Measurements from ENCODE around the gene NOS1. TPM values are rescaled to one million over a fixed set of nuclear protein-coding genes. Genes with fewer than 3 reads are reported as not detected.
"Not testable (repeated sequence)": the region's sequence is repeated elsewhere in the genome, so short reads cannot be mapped to it uniquely, and the experiment has no call there.

NOS1 gene
- total RNA-seq, 1 experiment from 2014 or later, result 0.14 TPM

DNA sequence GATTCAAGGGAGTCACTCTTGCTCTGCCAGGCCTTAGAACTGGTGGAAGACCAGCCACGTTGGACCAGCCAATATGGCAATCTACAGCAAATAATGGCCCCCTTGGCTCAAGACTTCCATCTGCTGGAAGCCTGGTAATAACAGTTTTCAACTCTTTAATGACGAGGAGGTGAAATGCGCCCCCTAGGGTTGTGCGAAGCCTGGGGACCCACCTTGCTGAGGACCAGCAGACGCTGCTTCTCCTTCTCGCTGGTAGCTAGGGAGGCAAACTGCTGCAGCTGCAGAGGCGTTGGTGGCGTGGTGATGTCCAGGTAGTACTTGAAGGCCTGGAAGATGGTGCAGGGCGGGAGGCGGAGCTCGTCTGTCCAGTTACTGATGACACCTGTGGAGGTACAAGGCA lies 129.7 kb downstream of the NOS1 start:
- DNase-seq (ENCODE audit: low read depth), result no peak
- in situ Hi-C loops (cut with HindIII; ENCODE audit: low pct_unique_long_range_greater_than_20kb, low sequenced_read_pairs), result no loop called here

GRCh38 chr12:117228239-117228638 lies 133.2 kb downstream of the NOS1 start:
- in situ Hi-C loops (cut with HindIII; ENCODE audit: low pct_unique_long_range_greater_than_20kb, low sequenced_read_pairs), result no loop called here
- peak; percentile 40 for DNase-seq (ENCODE audit: low read depth)

DNA sequence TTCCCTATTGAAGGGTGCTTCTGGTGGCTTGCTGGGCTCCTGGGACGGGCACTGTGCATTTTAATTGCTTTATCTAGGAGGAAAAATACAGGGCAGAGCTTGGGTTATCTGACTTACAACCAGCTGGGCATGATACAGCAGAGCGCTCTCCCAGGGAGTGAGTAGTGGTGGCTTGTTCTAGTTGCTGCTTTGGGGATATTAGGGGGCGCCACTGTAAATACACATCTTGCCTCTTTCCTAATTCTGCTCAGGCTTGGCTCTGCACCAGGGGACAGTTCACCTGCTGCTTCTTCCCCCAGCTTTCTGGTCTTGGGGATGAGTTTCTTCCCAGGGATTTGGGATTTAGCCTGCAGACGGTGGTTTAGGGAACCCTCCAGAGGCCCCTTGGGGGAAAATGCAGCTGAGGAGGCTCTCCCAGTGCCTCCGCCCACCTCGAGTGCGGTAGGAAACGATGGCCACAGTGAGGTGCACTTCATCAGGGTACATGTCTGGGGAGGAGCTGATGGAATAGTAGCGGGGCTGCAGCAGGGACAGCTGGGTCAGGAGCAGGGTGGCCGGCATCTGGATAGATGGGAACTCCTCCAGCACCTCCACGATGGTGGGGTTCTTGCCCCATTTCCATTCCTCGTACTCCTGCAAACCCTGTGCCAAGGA lies 134.3 kb downstream of the NOS1 start:
- in situ Hi-C loops (cut with HindIII; ENCODE audit: low pct_unique_long_range_greater_than_20kb, low sequenced_read_pairs), result no loop called here
- DNase-seq (ENCODE audit: low read depth), result no peak

- DNase-seq (ENCODE audit: low read depth), result no peak
- in situ Hi-C loops (cut with HindIII; ENCODE audit: low pct_unique_long_range_greater_than_20kb, low sequenced_read_pairs), result no loop called here
These were observed 134.9 kb downstream of the NOS1 start for GRCh38 chr12:117226505-117226904.

DNA sequence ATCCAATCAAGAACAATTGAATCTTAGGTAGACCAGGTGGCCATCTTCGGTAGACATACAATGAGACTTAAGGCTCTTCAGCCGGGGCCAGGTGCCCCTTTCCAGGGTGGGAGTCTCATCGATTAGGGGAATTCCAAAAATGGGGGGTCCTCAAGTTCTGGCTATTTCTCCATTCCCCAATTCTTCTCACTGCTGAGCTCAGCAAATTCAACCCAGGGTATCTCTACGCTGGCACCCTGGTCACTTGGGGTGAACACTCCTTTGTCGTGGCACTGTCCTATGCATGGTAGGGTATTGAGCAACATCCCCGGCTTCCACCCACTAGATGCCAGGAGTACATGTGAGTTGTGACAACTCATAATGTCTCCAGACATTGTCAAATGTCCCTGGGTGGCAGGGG lies 136.2 kb downstream of the NOS1 start:
- no peak for DNase-seq (ENCODE audit: low read depth)
- in situ Hi-C loops (cut with HindIII; ENCODE audit: low pct_unique_long_range_greater_than_20kb, low sequenced_read_pairs), result no loop called here

DNA sequence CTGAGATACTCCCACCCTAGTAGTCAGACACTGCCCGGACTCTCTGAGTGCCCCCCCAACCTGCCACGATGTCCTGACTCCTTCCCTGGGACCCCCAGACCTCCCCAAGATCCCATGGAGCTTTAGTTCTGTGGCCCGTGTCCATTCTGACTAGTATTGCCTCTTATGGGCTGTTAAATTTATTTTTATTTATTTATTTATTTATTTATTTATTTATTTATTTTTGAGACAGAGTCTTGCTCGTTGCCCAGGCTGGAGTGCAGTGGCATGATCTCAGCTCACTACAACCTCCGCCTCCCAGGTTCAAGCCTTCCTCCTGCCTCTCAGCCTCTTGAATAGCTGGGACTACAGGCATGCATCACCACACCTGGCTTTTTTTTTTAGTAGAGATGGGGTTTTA lies 140.5 kb downstream of the NOS1 start:
- in situ Hi-C loops (cut with HindIII; ENCODE audit: low pct_unique_long_range_greater_than_20kb, low sequenced_read_pairs); DNase-seq (ENCODE audit: low read depth): not testable (repeated sequence)

- in situ Hi-C loops (cut with HindIII; ENCODE audit: low pct_unique_long_range_greater_than_20kb, low sequenced_read_pairs), result no loop called here
- no peak for DNase-seq (ENCODE audit: low read depth)
These were observed 143.3 kb downstream of the NOS1 start for GRCh38 chr12:117218149-117218548.

DNA sequence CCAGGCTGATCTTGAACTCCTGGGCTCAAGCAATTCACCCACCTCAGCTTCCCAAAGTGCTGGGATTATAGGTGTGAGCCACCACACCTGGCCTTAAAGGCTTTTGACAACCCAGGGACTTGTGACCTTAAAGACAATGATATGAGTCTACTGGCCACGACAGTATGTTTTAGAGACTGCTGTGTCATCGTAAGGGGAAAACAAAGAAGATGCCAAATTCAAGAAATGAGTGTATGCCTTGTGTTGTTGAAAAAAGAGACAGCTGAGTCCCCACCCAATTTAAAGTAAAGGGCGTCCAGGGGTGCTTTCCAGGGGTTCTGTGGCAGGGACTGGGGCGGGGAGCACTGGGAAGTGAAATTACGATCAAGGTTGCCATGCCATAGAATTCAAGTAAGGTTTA lies 144.7 kb downstream of the NOS1 start:
- in situ Hi-C loops (cut with HindIII; ENCODE audit: low pct_unique_long_range_greater_than_20kb, low sequenced_read_pairs), result no loop called here
- DNase-seq (ENCODE audit: low read depth), result no peak

DNA sequence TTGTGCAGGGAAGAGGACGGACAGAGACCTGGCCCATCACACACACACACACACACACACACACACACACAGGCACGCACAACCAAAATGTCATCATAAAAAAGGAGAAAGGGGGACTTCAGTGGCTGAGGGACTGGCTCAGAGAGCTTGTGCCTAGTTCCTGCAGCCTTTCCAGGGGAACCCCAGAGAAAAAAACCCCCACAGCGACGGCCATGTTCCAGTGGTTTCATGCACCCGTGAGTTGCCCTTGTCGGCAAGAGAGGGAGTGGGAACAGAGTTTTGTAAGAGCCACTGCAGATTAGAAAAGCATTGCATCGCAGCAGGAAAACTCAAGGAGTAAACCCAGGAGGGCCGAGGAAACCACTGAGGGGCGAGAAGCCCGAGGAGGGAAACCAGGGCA lies 146.6 kb downstream of the NOS1 start:
- in situ Hi-C loops (cut with HindIII; ENCODE audit: low pct_unique_long_range_greater_than_20kb, low sequenced_read_pairs), result no loop called here
- DNase-seq (ENCODE audit: low read depth), result no peak

- in situ Hi-C loops (cut with HindIII; ENCODE audit: low pct_unique_long_range_greater_than_20kb, low sequenced_read_pairs), result no loop called here
- DNase-seq (ENCODE audit: low read depth), result no peak
These were observed 148.1 kb downstream of the NOS1 start for GRCh38 chr12:117213295-117213808.

DNA sequence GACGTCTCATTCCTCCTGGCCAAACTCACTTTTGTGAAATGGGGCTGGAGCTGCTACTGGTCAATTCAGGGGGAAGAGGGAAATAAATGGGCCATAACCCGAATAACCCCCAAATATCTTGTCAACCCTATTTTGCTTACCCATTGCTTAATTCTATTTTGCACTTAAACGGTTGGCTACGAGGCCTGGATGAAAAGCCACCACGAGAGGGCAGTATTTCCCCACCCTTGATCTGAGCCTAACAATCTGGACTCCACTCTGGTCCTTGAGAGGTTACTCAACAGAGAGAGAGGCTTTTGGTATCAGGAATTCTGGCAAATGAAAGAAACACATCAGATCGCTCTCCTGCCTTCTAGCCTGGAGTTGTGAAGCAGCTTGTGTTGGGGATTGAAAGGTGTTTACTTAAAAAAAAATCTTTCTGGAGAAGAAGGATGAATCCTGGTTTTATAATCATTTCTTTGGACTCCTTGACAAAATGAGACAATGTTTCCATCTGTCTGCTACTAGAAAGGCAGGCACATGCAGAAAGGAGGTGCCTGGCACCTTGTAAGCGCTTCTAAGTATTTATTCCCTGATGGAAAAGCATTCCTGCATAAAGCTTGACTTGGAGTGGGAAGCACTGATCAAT lies 148.7 kb downstream of the NOS1 start:
- in situ Hi-C loops (cut with HindIII; ENCODE audit: low pct_unique_long_range_greater_than_20kb, low sequenced_read_pairs), result no loop called here

GRCh38 chr12:117210266-117210918 lies 151.0 kb downstream of the NOS1 start:
- in situ Hi-C loops (cut with HindIII; ENCODE audit: low pct_unique_long_range_greater_than_20kb, low sequenced_read_pairs), result no loop called here
- DNase-seq (ENCODE audit: low read depth), result no peak

More for the DNA sequence above, 148.7 kb downstream of the NOS1 start:
- DNase-seq (ENCODE audit: low read depth), result peak; percentile 46

GRCh38 chr12:117209626-117210025 lies 151.8 kb downstream of the NOS1 start:
- DNase-seq (ENCODE audit: low read depth), result no peak
- in situ Hi-C loops (cut with HindIII; ENCODE audit: low pct_unique_long_range_greater_than_20kb, low sequenced_read_pairs), result loop anchor here (10.0 kb wide), 1 partner anchor 645 kb away; no protein-coding TSS in a partner anchor

- in situ Hi-C loops (cut with HindIII; ENCODE audit: low pct_unique_long_range_greater_than_20kb, low sequenced_read_pairs), result loop anchor here (10.0 kb wide), 1 partner anchor 646 kb away; no protein-coding TSS in a partner anchor
- no peak for DNase-seq (ENCODE audit: low read depth)
These were observed 152.5 kb downstream of the NOS1 start for GRCh38 chr12:117208811-117209455.

DNA sequence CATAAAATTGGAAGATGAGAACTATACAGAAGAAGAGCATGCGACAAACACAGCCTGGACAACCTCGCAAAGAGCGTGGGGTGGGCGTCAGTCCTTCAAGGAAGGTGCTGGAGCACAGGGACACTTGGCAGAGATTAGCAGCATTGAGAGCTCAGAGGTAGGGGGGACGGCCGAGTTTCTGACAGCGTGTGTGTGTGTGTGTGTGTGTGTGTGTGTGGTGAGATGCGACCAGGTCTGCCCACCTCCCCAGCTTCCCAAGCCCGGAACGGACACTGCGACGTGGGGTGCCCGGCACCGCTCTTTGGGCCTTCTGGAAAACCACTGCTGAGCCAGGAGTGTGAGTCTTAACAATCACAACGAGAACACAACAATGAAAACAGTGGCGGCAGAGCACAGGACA lies 153.2 kb downstream of the NOS1 start:
- DNase-seq (ENCODE audit: low read depth), result no peak
- in situ Hi-C loops (cut with HindIII; ENCODE audit: low pct_unique_long_range_greater_than_20kb, low sequenced_read_pairs), result loop anchor here (10.0 kb wide), 1 partner anchor 647 kb away; no protein-coding TSS in a partner anchor

GRCh38 chr12:117207675-117208074 lies 153.8 kb downstream of the NOS1 start:
- in situ Hi-C loops (cut with HindIII; ENCODE audit: low pct_unique_long_range_greater_than_20kb, low sequenced_read_pairs), result loop anchor here (10.0 kb wide), 1 partner anchor 647 kb away; no protein-coding TSS in a partner anchor
- no peak for DNase-seq (ENCODE audit: low read depth)

DNA sequence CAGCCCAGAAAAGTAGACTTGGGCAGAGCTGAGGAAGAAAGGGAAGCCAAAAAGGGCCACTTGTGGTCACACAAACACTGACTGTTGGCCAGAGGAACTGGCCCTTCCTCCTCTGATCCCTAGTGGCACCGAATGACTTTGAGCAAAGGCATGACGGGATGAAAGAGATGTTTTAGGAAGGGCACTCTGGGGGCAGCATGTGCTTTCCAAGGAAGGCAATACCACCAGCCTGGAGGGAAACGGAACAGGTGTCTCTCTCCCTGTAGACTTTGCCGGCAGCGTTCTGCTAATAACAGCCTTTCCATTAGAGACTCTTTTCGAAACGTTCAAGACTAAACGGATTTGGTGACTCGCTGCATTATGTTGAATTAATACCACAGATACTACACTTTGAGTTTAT lies 158.9 kb downstream of the NOS1 start:
- no peak for DNase-seq (ENCODE audit: low read depth)
- in situ Hi-C loops (cut with HindIII; ENCODE audit: low pct_unique_long_range_greater_than_20kb, low sequenced_read_pairs), result loop anchor here (10.0 kb wide), 1 partner anchor 652 kb away; no protein-coding TSS in a partner anchor

DNA sequence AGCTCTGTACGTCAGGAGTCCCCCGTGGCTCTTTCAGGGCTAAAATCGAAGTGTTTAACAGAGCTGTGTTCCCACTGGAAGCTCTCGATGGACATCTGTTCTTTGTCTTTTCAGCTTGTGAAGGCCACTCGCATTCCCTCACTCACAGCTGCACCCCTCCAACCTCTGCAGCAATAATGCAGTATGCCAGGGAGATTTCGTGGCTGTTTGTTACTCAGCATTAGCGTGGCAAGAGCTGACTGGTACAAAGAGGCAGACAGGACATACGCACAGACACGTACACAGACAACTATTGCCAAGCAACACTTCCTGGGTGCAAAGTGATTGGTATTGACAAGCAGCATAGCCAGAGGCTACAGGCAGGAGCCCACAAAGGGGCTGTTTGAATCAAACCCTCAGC lies 159.4 kb downstream of the NOS1 start:
- no peak for DNase-seq (ENCODE audit: low read depth)
- in situ Hi-C loops (cut with HindIII; ENCODE audit: low pct_unique_long_range_greater_than_20kb, low sequenced_read_pairs), result loop anchor here (10.0 kb wide), 1 partner anchor 653 kb away; no protein-coding TSS in a partner anchor
